H4 (cell line): ENCODE measurements around the gene ZNF436. TPM values are rescaled to one million over a fixed set of nuclear protein-coding genes. Genes with fewer than 3 reads are reported as not detected.
"Not testable (repeated sequence)": the region's sequence is repeated elsewhere in the genome, so short reads cannot be mapped to it uniquely, and the experiment has no call there.

Source experiments
- DNase-seq: peaks from one replicate; pipeline ENCODE4 v3.0.0-alpha.2; 2015; ENCODE audit warnings: low spot score
- total RNA-seq: library from RNA; depleted of rRNA; stranded (reverse); fragments of >200 nt; shearing (Covaris generic); gene quantifications from 2 replicates; pipeline ENCODE4 v1.2.3, GENCODE V29; 2014; rRNA removed

ZNF436 gene
- total RNA-seq, 1 experiment from 2014 or later: 20.8 TPM

GRCh38 chr1:23322770-23323169, 46.9 kb downstream of the ZNF436 start:
- DNase-seq: no peak

DNA sequence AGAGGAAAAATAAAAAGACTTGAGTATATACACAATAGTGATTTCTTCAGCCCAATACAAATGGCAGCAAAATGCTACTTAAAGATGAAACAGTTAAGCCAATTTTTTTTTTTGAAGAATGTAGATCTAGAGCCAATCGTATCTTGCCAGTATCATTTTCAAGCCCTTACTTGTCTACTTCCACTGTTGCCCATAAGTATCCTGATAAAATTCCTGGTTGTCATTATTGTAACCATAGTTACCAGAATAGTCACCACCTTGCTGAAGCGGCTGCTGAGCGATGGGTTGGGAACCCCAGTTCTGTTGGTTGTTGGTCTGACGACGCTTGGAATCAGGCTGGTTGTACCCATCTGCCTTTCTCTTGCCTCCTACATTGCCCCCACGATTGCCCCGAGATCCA, 59.4 kb downstream of the ZNF436 start:
- not testable (repeated sequence) for DNase-seq

Other genes with a start within 250 kb of the ZNF436 start
- 24.9 and 25.2 TPM in 2 replicates for gene LUZP1, start 201.0 kb downstream of the ZNF436 start, total RNA-seq
- not detected in 2 replicates for gene HTR1D, start 152.3 kb downstream of the ZNF436 start, total RNA-seq
- 165 and 180 TPM in 2 replicates for gene HNRNPR, start 25.6 kb downstream of the ZNF436 start, total RNA-seq
- 0.72 and 0.76 TPM in 2 replicates for gene TCEA3, start 54.9 kb upstream of the ZNF436 start, total RNA-seq
- 18.4 and 36.3 TPM in 2 replicates for gene ASAP3, start 114.3 kb upstream of the ZNF436 start, total RNA-seq
- 4.4 and 5.2 TPM in 2 replicates for gene E2F2, start 161.4 kb upstream of the ZNF436 start, total RNA-seq
- 543 and 586 TPM in 2 replicates for gene ID3, start 189.7 kb upstream of the ZNF436 start, total RNA-seq